GM11168 (cell line): ENCODE measurements around the gene MOK.

ENCODE experiments used
- in situ Hi-C: fragments of 300-500 bp; cut with MboI; formaldehyde crosslinking; loops from one replicate; pipeline ENCODE4 v1.12.0; 2022; ENCODE audit warnings: low sequenced_read_pairs; ENCODE audit not compliant: unreplicated experiment

The MOK gene

DNA sequence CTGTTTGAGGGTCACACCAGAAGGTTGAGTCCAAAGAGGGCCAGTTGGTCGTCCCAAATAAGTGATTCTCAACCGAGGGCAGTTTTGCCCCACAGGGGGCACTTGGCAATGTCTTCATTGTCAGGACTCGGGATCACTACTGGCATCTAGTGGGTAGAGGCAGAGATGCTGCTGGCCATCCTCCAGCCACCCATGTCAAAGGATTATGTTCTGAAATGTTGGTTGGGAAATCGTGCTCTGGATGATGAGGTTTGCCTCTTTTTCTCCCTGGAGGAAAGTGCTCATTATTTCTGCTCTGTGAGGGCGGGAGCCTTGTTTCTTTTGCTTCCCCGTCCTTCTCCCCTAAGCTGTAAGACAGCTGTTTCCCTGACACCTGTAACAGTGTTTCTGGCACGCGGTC lies 18.1 kb upstream of the MOK start:
- in situ Hi-C loops: no loop called here

GRCh38 chr14:102321456-102322422 lies 16.8 kb upstream of the MOK start:
- in situ Hi-C loops: no loop called here

GRCh38 chr14:102320671-102321455 lies 15.9 kb upstream of the MOK start:
- in situ Hi-C loops: no loop called here

- in situ Hi-C loops: no loop called here
These were observed 15.2 kb upstream of the MOK start for GRCh38 chr14:102320033-102320660.

- in situ Hi-C loops: no loop called here
These were observed 14.5 kb upstream of the MOK start, which contains the start of gene ZNF839 for GRCh38 chr14:102319351-102320032. Gene ZNF839 (plus strand): TSS chr14:102319746. CDS start chr14:102319766, 20 bp downstream.

DNA sequence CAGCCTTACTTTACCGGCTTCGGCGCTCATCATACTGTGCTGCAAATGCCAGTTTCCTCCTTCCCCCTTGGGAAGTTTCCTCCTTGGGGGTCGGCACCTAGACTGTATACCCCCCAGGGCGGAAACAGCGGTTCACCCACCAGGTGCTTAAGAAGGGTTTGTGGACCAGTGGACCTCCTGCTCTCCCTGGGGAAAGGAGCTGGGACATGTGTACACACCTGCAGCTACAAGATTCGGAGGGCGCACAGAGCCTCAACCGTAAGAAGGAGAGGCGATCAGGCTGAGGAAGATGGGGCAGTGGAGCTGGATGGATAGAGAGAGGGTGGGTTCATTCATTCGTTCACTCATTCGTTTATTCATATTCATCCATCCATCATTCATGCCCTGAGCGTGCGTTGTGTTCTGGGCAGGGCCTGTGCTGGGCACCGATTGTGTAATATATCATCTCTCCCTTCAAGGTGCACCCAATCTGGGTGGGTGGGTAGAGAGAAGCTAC lies 13.9 kb upstream of the MOK start:
- in situ Hi-C loops: no loop called here

DNA sequence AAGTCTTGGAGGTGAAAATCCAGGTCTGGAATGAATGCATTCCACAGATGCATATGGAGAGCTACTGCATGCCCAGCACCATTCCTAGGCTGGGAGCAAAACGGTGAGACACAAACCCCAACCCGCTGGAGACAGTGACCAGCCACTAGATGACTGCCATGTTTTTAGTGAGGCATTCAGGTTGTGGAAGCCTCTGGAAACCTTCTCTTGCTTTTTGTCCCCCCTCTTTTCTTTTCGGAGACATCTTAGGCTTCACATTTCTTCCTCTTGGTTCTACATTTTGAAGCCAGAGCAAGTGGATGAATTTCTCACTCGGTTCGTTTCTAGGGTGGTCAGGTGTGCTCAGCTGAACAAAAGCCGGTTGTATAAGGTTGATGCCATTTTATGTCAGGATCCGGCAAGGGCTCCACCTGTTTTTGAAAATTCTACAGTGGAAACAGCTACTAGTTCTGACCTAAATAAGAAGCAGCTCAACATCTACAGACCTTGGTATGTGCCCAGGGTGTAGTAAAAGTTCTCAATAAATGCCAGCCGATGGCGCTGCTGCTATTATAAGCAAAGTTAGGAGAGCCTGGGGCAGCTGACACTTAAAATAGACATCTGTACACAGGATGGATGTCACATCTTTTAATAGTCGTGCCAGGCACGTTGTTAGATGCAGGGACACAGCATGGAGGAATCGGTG lies 12.7 kb upstream of the MOK start:
- in situ Hi-C loops: no loop called here

- in situ Hi-C loops: no loop called here
These were observed 12.0 kb upstream of the MOK start for GRCh38 chr14:102316743-102317563.

- in situ Hi-C loops: no loop called here
These were observed 11.4 kb upstream of the MOK start for GRCh38 chr14:102316338-102316742.

GRCh38 chr14:102315121-102315520 lies 10.2 kb upstream of the MOK start:
- in situ Hi-C loops: no loop called here

- in situ Hi-C loops: no loop called here
These were observed 9.5 kb upstream of the MOK start for GRCh38 chr14:102314242-102315011.

DNA sequence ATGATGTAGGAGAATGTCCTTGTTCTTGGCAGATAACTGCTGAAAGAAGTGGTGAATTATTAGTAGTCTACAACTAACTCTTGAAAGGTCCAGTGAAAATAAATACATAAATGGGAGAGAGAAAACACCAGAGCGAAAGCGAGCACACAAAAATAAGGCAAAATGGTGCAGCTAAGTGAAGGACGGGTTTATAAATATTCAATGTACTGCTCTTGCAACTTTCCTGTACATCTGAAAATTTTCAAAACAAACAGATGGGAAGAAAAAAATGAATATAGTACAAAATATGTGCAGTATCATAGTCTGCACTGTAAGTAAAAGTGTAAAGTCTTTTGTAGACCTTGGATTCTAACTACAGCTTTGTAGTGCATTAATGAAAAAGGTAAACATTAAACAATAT lies 1.3 kb downstream of the MOK start:
- in situ Hi-C loops: no loop called here

- in situ Hi-C loops: loop anchor here (25.0 kb wide), 1 partner anchor 586 kb away; no protein-coding TSS in a partner anchor
These were observed 6.5 kb downstream of the MOK start for GRCh38 chr14:102298303-102299070.

DNA sequence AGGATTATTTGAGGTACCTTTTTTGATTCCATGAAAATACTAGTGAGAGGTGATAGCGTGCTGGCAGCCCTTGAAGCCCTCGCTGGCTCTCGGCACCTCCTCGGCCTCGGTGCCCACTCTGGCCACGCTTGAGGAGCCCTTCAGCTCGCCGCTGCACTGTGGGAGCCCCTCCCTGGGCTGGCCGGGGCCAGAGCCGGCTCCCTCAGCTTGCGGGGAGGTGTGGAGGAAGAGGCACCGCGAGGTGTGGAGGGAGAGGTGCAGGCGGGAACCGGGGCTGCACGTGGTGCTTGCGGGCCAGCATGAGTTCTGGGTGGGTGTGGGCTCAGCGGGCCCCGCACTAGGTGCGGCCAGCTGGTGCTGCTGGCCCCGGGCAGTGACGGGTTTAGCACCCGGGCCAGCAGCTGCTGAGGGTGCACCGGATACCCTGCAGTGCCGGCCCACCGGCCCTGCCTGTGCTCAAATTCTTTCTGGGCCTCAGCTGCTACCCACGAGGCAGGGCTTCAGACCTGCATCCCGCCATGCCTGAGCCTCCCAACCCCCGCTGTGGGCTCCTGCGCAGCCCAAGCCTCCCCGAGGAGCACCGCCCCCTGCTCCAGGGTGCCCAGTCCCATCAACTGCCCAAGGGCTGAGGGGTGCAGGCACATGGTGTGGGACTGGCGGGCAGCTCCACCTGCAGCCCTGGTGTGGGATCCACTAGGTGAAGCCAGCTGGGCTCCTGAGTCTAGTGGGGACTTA lies 7.4 kb downstream of the MOK start:
- in situ Hi-C loops: loop anchor here (25.0 kb wide), 1 partner anchor 585 kb away; no protein-coding TSS in a partner anchor

DNA sequence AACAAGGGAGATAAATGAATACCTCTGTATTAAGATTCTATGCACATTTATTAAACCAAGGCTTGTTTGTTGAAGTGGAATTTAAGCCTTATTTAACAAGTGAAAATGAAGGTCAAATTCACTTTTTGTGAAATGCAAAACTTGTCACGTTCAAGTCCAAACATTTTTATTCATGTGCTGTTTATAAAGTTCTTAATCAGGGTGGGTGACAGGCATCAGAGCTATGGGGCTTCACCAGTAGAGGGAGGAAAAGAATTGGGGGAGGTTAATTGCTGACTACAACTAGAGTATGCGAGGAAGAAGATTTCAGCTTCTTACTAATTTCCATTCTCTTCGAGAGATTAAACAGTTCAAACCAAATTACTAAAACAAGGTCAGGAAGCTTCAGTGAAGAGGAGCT lies 9.7 kb downstream of the MOK start:
- in situ Hi-C loops: loop anchor here (25.0 kb wide), 1 partner anchor 583 kb away; no protein-coding TSS in a partner anchor

DNA sequence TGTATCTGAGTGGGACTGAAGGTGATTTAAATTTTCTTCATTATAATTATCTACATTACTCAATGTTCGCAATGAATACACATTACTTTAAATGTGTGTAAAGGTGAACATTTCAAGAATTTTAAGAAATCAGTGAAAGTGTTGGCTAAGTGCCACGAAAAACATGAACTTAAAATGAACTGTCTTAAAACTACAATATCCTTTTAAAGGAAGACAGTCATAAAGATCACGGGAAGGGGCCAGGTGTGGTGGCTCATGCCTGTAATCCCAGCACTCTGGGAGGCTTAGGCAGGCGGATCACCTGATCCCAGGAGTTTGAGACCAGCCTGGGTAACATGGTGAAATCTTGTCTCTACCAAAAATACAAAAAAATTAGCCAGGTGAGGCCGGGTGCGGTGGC lies 11.2 kb downstream of the MOK start:
- in situ Hi-C loops: loop anchor here (25.0 kb wide), 1 partner anchor 581 kb away; no protein-coding TSS in a partner anchor
